ENCODE results near the gene PFKP.
A peak's percentile ranks its signal among the peaks of the same experiment; 100 is the strongest.

The PFKP gene

GRCh38 chr10:3067118-3067858 is at the start of gene PFKP:
TSS of gene PFKP (plus strand) at chr10:3067548. CDS start at chr10:3067596, 48 bp downstream.
- peak; percentile 64 to 68 for DNase-seq

GRCh38 chr10:3018247-3018646 is 49.1 kb upstream of the PFKP start:
- no peak for DNase-seq

- DNase-seq: no peak
These were observed 47.0 kb upstream of the PFKP start for GRCh38 chr10:3020311-3020710.

- no peak for DNase-seq
These were observed 46.5 kb upstream of the PFKP start for GRCh38 chr10:3020881-3021280.

- DNase-seq: no peak
These were observed 45.3 kb upstream of the PFKP start for GRCh38 chr10:3022027-3022426.

GRCh38 chr10:3023892-3024291 is 43.5 kb upstream of the PFKP start:
- DNase-seq: no peak

GRCh38 chr10:3025026-3025683 is 42.2 kb upstream of the PFKP start:
- DNase-seq: no peak

GRCh38 chr10:3027866-3028265 is 39.5 kb upstream of the PFKP start:
- DNase-seq: no peak

GRCh38 chr10:3028441-3028840 is 38.9 kb upstream of the PFKP start:
- DNase-seq: no peak

- DNase-seq: no peak
These were observed 36.6 kb upstream of the PFKP start for GRCh38 chr10:3030765-3031164.

- DNase-seq: no peak
These were observed 35.9 kb upstream of the PFKP start for GRCh38 chr10:3031490-3031889.

- DNase-seq: no peak
These were observed 33.4 kb upstream of the PFKP start for GRCh38 chr10:3033925-3034324.

GRCh38 chr10:3034616-3035015 is 32.7 kb upstream of the PFKP start:
- DNase-seq: no peak

- DNase-seq: no peak
These were observed 31.0 kb upstream of the PFKP start for GRCh38 chr10:3036155-3037021.

GRCh38 chr10:3037182-3037581 is 30.2 kb upstream of the PFKP start:
- DNase-seq: no peak

- no peak for DNase-seq
These were observed 27.3 kb upstream of the PFKP start for GRCh38 chr10:3040069-3040468.

- DNase-seq: no peak
These were observed 24.8 kb upstream of the PFKP start for GRCh38 chr10:3042589-3042988.

GRCh38 chr10:3043512-3044368 is 23.6 kb upstream of the PFKP start:
- peak; percentile 49 to 50 for DNase-seq

- no peak for DNase-seq
These were observed 21.7 kb upstream of the PFKP start for GRCh38 chr10:3045471-3046209.

GRCh38 chr10:3046210-3046779 is 21.1 kb upstream of the PFKP start:
- no peak for DNase-seq

- no peak for DNase-seq
These were observed 20.3 kb upstream of the PFKP start for GRCh38 chr10:3046981-3047547.
